Osteocyte (in vitro differentiated cells): ENCODE results near the gene CAV3. TPM values are rescaled to one million over a fixed set of nuclear protein-coding genes. Genes with fewer than 3 reads are reported as not detected.

Experiments used
- DNase-seq: peaks from one replicate; pipeline ENCODE4 v3.0.0; 2021; ENCODE audit warnings: mixed read lengths; ENCODE audit not compliant: unreplicated experiment; ENCODE audit errors: extremely low spot score
- H3K27ac Mint-ChIP-seq: one replicate; pipeline ENCODE4 v1.8.0; 2021; ENCODE audit warnings: mild to moderate bottlenecking, mixed read lengths; ENCODE audit not compliant: unreplicated experiment
- H3K27me3 Mint-ChIP-seq: one replicate; pipeline ENCODE4 v1.8.0; 2021; ENCODE audit warnings: mixed read lengths; ENCODE audit not compliant: unreplicated experiment
- H3K36me3 Mint-ChIP-seq: one replicate; pipeline ENCODE4 v1.8.0; 2021; ENCODE audit warnings: mixed read lengths; ENCODE audit not compliant: unreplicated experiment
- H3K4me1 Mint-ChIP-seq: one replicate; pipeline ENCODE4 v1.8.0; 2021; ENCODE audit warnings: mixed read lengths; ENCODE audit not compliant: unreplicated experiment
- H3K4me3 Mint-ChIP-seq: one replicate; pipeline ENCODE4 v1.8.0; 2021; ENCODE audit warnings: mild to moderate bottlenecking, moderate library complexity, mixed read lengths; ENCODE audit not compliant: unreplicated experiment
- H3K9me3 Mint-ChIP-seq: one replicate; pipeline ENCODE4 v1.8.0; 2021; ENCODE audit warnings: mixed read lengths; ENCODE audit not compliant: unreplicated experiment
- CTCF ChIP-seq: fragments of 200-600 bp; sonication (generic); IDR thresholded peaks from 2 replicates; pipeline ENCODE4 v1.5.0; 2021; ENCODE audit warnings: antibody characterized with exemption, mild to moderate bottlenecking, moderate library complexity
- total RNA-seq: library from RNA; stranded (reverse); gene quantifications from 2 replicates; pipeline ENCODE4 v1.2.1, GENCODE V29; 2021

CAV3 gene
- total RNA-seq, 1 donor from 2014 or later = not detected

DNA sequence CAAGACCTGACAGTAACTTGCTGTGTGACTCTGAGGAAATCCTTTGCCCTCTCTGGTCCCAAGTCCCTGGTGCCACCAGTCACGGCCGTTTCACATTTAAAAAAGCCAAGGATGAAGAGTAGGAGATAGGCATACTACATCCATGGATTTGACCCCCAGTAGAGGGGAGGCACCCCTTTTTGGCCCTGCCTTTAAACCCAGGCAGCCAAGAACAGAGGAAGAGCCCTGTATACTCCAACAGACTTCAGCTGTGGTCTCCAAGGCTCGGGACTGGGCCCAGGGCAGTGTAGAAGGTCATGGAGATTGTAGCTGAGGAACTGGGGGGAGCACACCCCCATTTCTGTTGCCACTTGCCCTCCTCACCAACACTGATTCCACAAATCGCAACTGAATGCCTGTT, 3.7 kb downstream of the CAV3 start:
- H3K4me1 Mint-ChIP-seq = peaks cover 26% of the 10 kb centered on the region

DNA sequence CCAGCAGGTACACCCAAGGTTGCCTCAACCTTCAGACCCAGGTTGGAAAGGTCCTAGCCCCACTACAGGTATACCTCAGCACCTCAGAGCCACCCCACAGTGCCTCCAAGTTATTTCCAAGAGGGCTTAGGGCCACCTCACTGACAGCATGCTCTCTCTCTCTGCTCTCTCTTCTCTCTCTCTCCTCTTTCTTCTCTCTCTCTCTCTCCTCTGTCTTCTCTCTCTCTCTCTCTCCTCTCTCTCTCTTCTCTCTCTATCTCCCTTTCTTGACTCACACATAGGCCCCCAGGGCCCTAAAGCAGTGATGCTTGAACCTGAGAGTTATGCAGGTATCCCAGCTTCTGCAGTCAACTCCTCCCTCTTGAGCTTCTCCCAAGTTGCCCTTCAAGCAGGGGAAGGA, 4.2 kb downstream of the CAV3 start:
- no peaks in the 10 kb centered on the region for H3K36me3 Mint-ChIP-seq
- H3K27me3 Mint-ChIP-seq = no peaks in the 10 kb centered on the region
- H3K4me1 Mint-ChIP-seq = peaks cover 31% of the 10 kb centered on the region
- no peaks in the 10 kb centered on the region for H3K9me3 Mint-ChIP-seq
- DNase-seq = no peak
- no peak overlapping the region for H3K4me3 Mint-ChIP-seq
- TF ChIP-seq CTCF = no peak
- no peak overlapping the region for H3K27ac Mint-ChIP-seq

More for the DNA sequence above, 3.7 kb downstream of the CAV3 start:
- H3K27ac Mint-ChIP-seq = no peak overlapping the region
- H3K27me3 Mint-ChIP-seq = no peaks in the 10 kb centered on the region
- no peaks in the 10 kb centered on the region for H3K36me3 Mint-ChIP-seq
- no peak overlapping the region for H3K4me3 Mint-ChIP-seq
- H3K9me3 Mint-ChIP-seq = no peaks in the 10 kb centered on the region
- no peak for TF ChIP-seq CTCF
- DNase-seq = no peak

GRCh38 chr3:8738639-8739038, 5.0 kb downstream of the CAV3 start:
- H3K27ac Mint-ChIP-seq = no peak overlapping the region
- no peaks in the 10 kb centered on the region for H3K36me3 Mint-ChIP-seq
- no peaks in the 10 kb centered on the region for H3K27me3 Mint-ChIP-seq
- H3K4me1 Mint-ChIP-seq = peaks cover 39% of the 10 kb centered on the region
- no peak for TF ChIP-seq CTCF
- no peak for DNase-seq
- no peak overlapping the region for H3K4me3 Mint-ChIP-seq
- H3K9me3 Mint-ChIP-seq = no peaks in the 10 kb centered on the region

DNA sequence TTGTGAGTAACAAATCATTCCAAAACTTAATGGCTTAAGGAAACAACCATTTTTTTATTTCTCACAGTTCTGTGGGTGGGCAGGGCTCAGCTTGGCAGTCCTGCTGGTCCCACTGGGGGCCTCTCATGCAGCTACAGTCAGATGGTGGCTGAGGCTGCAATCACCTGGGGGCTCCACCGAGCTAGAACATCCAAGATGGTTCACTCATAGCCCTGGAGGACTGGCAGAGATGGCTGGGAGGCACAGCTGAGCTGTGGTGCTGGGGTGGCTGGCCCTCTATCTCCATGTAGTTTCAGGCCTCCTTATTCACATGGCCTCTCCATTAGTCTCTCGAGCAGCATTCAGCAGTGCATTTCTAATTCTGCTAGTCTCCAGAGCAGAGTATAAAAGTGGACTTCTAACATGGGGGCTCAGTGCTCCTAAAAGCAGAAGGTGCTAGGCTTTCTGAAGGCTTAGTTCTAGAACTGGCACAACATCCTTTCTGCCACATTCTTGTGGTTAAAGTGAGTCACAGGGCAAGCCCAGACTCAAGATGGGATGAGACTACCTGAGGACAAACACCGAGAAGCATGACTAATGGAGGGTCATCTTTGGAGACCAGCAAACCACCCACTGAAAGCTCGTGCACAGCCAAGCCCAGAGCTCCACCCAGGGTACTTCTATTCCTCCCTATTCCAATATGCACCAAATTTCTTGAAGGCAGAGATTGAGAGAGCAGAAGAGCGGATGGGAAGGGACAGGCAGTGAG, 6.3 kb downstream of the CAV3 start:
- no peak overlapping the region for H3K27ac Mint-ChIP-seq

More for the DNA sequence above, 6.3 kb downstream of the CAV3 start:
- H3K27me3 Mint-ChIP-seq = no peaks in the 10 kb centered on the region
- TF ChIP-seq CTCF = no peak
- H3K4me1 Mint-ChIP-seq = peaks cover 38% of the 10 kb centered on the region
- no peak for DNase-seq
- no peak overlapping the region for H3K4me3 Mint-ChIP-seq
- H3K36me3 Mint-ChIP-seq = no peaks in the 10 kb centered on the region
- no peaks in the 10 kb centered on the region for H3K9me3 Mint-ChIP-seq
